GM10266 (cell line): Measurements from ENCODE around the gene SLC19A1.

Experiments used
- DNase-seq: peaks from one replicate; pipeline ENCODE4 v3.0.0; 2012; ENCODE audit errors: extremely low spot score
- TF ChIP-seq, protein P1 (sequence below): IDR thresholded peaks from 2 replicates; pipeline ENCODE4 v1.5.1; 2012; ENCODE audit warnings: mild to moderate bottlenecking, low read depth; ENCODE audit not compliant: control insufficient read depth, insufficient read depth; ENCODE audit errors: missing control alignments

SLC19A1 gene

GRCh38 chr21:45511007-45511406 is 31.2 kb downstream of the SLC19A1 start:
- TF ChIP-seq, protein P1, sequence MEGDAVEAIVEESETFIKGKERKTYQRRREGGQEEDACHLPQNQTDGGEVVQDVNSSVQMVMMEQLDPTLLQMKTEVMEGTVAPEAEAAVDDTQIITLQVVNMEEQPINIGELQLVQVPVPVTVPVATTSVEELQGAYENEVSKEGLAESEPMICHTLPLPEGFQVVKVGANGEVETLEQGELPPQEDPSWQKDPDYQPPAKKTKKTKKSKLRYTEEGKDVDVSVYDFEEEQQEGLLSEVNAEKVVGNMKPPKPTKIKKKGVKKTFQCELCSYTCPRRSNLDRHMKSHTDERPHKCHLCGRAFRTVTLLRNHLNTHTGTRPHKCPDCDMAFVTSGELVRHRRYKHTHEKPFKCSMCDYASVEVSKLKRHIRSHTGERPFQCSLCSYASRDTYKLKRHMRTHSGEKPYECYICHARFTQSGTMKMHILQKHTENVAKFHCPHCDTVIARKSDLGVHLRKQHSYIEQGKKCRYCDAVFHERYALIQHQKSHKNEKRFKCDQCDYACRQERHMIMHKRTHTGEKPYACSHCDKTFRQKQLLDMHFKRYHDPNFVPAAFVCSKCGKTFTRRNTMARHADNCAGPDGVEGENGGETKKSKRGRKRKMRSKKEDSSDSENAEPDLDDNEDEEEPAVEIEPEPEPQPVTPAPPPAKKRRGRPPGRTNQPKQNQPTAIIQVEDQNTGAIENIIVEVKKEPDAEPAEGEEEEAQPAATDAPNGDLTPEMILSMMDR: no peak
- DNase-seq: no peak

- TF ChIP-seq, protein P1: no peak
- no peak for DNase-seq
Observed at GRCh38 chr21:45510466-45510955, 31.7 kb downstream of the SLC19A1 start.

DNA sequence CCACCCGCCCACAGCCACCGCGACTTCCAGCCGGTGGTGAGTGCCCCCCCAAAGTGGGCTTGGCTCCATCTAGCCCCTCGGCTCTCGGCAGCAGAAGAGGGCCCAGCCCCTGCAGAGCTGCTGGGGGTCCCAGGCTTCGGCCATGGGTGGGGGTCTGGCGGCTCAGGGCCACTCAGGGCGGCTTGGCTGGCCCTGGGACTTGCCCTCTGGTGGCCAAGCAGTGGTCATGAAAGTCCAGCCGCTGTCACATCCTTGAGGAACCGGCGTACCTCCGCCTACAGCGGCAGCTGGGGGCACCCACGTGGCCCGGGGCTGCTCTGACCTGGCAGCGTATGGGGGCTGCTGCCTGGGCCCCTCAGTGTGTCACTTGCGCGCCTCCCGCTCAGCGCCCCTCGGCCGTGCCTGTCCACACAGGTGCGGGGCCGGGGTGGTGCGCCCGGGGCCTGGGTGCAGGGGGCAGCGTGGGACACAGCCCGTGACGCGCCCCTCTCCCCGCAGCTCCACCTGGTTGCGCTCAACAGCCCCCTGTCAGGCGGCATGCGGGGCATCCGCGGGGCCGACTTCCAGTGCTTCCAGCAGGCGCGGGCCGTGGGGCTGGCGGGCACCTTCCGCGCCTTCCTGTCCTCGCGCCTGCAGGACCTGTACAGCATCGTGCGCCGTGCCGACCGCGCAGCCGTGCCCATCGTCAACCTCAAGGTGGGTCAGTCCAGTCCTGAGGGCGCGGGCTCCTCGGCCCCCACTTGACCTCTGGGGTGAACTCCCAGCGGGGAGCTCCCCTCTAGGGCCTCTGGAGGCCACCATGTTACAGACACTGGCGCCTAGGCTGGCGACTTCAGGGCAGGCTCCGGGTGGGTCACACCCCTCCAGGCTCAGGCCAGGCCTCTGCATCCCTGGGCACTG is 32.4 kb downstream of the SLC19A1 start:
- DNase-seq: no peak
- TF ChIP-seq, protein P1: no peak

DNA sequence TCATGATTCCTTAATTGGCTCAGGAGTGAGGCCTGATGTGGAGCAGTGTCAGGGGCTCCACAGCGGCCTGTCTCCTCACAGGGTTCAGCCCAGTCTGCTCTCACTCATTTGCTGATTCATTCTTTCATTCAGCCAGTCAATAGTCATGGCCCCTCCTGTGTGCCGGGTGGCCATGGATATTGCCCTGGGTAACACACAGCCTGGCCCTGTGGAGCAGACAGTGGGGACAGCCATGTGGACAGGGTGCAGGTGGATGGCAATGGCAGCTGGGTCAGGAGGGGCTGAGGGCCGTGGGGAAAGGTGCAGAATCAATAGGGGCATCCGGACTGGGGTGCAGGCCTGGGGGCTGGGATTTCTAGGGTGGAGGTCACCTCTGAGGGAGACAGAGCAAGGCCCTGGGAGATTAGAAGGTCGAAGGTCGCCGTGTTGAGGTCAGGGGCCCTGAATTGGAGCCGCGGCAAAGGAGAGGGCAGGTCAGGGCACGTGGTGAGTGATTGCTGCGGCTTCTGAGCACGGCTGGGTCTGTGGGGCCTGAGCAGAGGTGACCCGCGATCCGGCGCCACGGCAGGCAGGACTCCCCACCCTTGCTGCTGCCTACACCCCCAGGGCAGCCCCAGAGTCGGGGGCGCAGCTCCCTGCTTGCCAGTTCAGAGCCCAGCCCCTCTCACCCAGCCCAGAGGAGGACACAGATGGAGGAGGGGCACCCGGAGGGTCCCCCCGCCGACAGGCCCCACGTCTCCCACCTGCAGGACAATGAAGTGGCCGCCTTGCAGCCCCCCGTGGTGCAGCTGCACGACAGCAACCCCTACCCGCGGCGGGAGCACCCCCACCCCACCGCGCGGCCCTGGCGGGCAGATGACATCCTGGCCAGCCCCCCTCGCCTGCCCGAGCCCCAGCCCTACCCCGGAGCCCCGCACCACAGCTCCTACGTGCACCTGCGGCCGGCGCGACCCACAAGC is 33.4 kb downstream of the SLC19A1 start:
- TF ChIP-seq, protein P1: no peak
- DNase-seq: no peak

DNA sequence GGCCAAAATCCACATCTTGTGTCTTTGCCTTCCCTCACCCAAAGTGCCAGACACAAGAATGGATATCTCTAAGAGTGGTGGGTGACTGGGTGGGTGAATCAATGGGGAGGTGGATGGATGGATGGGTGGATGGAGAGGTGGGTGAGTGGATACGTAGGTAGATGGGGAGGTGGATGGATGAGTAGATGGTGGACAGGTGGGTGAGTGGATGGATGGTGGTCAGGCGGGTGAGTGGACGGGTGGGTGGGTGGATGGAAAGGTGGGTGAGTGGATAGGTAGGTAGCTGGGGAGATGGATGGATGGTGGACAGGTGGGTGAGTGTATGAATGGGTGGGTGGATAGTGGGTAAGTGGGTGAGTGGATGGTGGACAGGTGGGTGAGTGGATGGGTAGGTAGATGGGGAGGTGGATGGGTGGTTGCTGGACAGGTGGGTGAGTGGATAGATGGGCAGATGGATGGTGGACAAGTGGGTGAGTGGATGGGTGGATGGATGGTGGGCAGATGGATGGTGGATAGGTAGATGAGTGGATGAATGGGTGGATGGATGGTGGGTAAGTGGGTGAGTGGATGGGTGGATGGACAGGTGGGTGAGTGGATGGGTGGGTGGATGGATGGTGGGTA is 34.2 kb downstream of the SLC19A1 start:
- TF ChIP-seq, protein P1: no peak
- no peak for DNase-seq

- TF ChIP-seq, protein P1: no peak
- DNase-seq: no peak
Observed at GRCh38 chr21:45507523-45507875, 34.7 kb downstream of the SLC19A1 start.
